GM18508 (cell line): Measurements from ENCODE around the gene POTEH.
"Not testable (repeated sequence)": the region's sequence is repeated elsewhere in the genome, so short reads cannot be mapped to it uniquely, and the experiment has no call there.

Experiments
- ATAC-seq: cut with Tn5 transposase; IDR thresholded peaks from one replicate; pipeline ENCODE4 v1.9.1; 2021; ENCODE audit warnings: moderate number of reproducible peaks; ENCODE audit not compliant: insufficient read depth, unreplicated experiment

Gene POTEH

GRCh38 chr22:15731023-15731422 lies 41.2 kb downstream of the POTEH start:
- not testable (repeated sequence) for ATAC-seq

GRCh38 chr22:15734411-15734810 lies 44.6 kb downstream of the POTEH start:
- not testable (repeated sequence) for ATAC-seq

GRCh38 chr22:15738157-15738908 lies 48.5 kb downstream of the POTEH start:
- ATAC-seq = not testable (repeated sequence)

- not testable (repeated sequence) for ATAC-seq
These were observed 49.1 kb downstream of the POTEH start for GRCh38 chr22:15738909-15739391.

GRCh38 chr22:15747636-15748323 lies 58.0 kb downstream of the POTEH start:
- not testable (repeated sequence) for ATAC-seq

- not testable (repeated sequence) for ATAC-seq
These were observed 59.5 kb downstream of the POTEH start for GRCh38 chr22:15749181-15749970.

GRCh38 chr22:15759443-15760097 lies 69.7 kb downstream of the POTEH start:
- not testable (repeated sequence) for ATAC-seq

- not testable (repeated sequence) for ATAC-seq
These were observed 70.7 kb downstream of the POTEH start for GRCh38 chr22:15760388-15761150.

GRCh38 chr22:15761151-15761777 lies 71.4 kb downstream of the POTEH start:
- ATAC-seq = not testable (repeated sequence)

- not testable (repeated sequence) for ATAC-seq
These were observed 73.7 kb downstream of the POTEH start for GRCh38 chr22:15763559-15763958.
